ENCODE measurements around the gene ZG16. TPM values are rescaled to one million over a fixed set of nuclear protein-coding genes. Genes with fewer than 3 reads are reported as not detected.

Gene ZG16
- total and polyA plus RNA-seq, 9 of the 15 experiments (the other 6 are each of a cell fraction or from before 2014, with no cell fraction given), result 0.04 TPM; not detected in 8

GRCh38 chr16:29805232-29806098, 27.4 kb downstream of the ZG16 start (continued):
- TF ChIP-seq NKRF (IDR thresholded peaks at IDR 0.05; ENCODE audit: borderline replicate concordance) (peak; percentile 45; the same call in 1 of the 2 replicates), ZNF24 (IDR thresholded peaks at IDR 0.05) (peak; percentile 26; the same call in 1 of the 2 replicates), ELF4 (CRISPR knock-in tag; IDR thresholded peaks at IDR 0.05) (no peak), RBM17 (IDR thresholded peaks at IDR 0.05; ENCODE audit: borderline replicate concordance, low read depth, low read length) (no peak), ZNF584 (CRISPR knock-in tag; IDR thresholded peaks at IDR 0.05; ENCODE audit: low read depth) (peak; percentile 98), BRF2 (IDR thresholded peaks at IDR 0.05; ENCODE audit: borderline replicate concordance, insufficient read depth, insufficient read length) (no peak), ZC3H4 (CRISPR knock-in tag; IDR thresholded peaks at IDR 0.05; ENCODE audit: borderline replicate concordance) (peak; percentile 12; the same call in 1 of the 2 replicates), RAD51 (IDR thresholded peaks at IDR 0.05; ENCODE audit: borderline replicate concordance, low read depth) (no peak), NCOA2 (IDR thresholded peaks at IDR 0.05; ENCODE audit: partially characterized antibody in 2 of 2) (no peak), ZNF707 (CRISPR knock-in tag; conservative IDR thresholded peaks at IDR 0.05) (no peak), RBM22 (IDR thresholded peaks at IDR 0.05; ENCODE audit: low read depth, low read length, poor library complexity, severe bottlenecking) (peak; percentile 36), DDX20 (tag; IDR thresholded peaks at IDR 0.05; ENCODE audit: low read depth) (no peak), ZNF146 (CRISPR knock-in tag; IDR thresholded peaks at IDR 0.05; ENCODE audit: unreplicated experiment) (no peak), SAFB (IDR thresholded peaks at IDR 0.05; ENCODE audit: borderline replicate concordance, low read depth, low read length) (no peak), ELK1 (CRISPR knock-in tag; IDR thresholded peaks at IDR 0.05) (no peak), GABPB1 (CRISPR knock-in tag; IDR thresholded peaks at IDR 0.05) (peak; percentile 85), ZNF41 (CRISPR knock-in tag; conservative IDR thresholded peaks at IDR 0.05) (no peak), FOXJ2 (tag; IDR thresholded peaks at IDR 0.05) (peak; percentile 82)
